Measurements from ENCODE around the gene TNRC18.

TNRC18 gene

DNA sequence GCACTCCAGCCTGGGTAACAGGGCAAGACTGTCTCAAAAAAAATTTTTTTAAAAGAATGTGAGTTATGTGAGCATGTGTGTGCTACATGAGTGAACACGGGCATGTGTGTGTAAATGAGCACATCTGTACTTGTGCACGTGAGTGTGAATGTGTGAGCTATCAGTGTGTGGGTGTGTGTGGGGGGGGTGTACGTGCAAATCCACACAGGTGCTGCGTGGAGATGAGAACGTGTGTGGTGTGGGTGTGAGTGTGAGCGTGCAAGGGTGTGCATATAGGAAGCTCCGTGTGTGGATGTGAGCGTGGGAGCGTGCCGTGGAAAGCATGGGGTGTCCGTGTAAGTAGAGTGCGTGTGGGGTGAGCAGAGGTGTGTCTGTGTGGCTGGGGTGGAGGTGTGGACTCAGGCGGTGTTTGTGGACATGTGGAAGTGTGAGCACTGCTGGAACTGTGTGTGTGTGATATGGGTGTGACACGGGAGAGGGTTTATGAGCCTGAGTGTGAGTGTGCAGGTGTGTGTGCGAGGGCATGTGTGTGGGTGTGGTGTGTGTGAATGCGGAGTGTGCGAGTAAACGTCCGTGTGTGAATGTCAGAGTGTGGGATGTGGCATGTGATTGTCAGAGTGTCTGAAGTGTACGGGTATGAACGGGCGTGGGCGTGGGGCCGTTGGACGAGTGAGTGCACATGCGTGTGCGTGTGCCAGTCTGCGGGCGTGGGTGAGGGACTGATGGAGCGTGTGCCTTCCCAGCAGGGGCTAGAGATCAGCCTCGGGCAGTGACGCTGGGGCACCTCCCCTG lies 45.9 kb upstream of the TNRC18 start:
- TF ChIP-seq CTCF (IDR thresholded peaks at IDR 0.05) = no peak
- Mint-ChIP-seq H3K27me3 (ENCODE audit: low read depth, poor library complexity) (peaks cover 6% of the 10 kb centered on the region), H3K36me3 (ENCODE audit: low read depth) (peaks cover 20% of the 10 kb centered on the region), H3K4me3 (no peak overlapping the region), H3K27ac (peak overlapping the region; percentile 41), H3K4me1 (peaks cover 27% of the 10 kb centered on the region), H3K9me3 (peaks cover 3% of the 10 kb centered on the region)
- DNase-seq = no peak

DNA sequence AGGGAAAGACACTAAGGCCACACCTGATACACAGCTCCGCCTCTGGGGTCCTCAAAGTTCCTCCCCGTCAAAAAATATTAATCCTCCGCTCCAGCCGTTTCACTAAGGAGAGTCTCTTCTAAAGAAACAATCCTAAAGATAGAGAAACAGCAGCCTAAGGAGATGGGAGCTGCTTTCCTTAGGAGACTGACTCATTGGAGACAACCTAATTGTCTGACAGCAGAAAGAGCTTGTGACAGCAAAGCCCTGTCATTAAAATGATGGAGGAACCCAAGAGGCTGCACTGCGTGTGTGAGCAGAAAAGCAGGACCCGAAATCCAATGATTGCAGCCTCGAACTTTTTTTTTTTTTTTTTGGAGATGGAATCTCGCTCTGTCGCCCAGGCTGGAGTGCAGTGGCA lies 44.0 kb upstream of the TNRC18 start:
- Mint-ChIP-seq H3K27ac (no peak overlapping the region), H3K36me3 (ENCODE audit: low read depth) (peaks cover 15% of the 10 kb centered on the region), H3K27me3 (ENCODE audit: low read depth, poor library complexity) (peaks cover 6% of the 10 kb centered on the region), H3K4me3 (no peak overlapping the region), H3K9me3 (peaks cover 3% of the 10 kb centered on the region), H3K4me1 (peaks cover 23% of the 10 kb centered on the region)
- no peak for TF ChIP-seq CTCF (IDR thresholded peaks at IDR 0.05)
- no peak for DNase-seq

GRCh38 chr7:5466551-5466950 lies 42.9 kb upstream of the TNRC18 start:
- Mint-ChIP-seq H3K36me3 (ENCODE audit: low read depth) (peaks cover 10% of the 10 kb centered on the region), H3K27ac (peak overlapping the region; percentile 95), H3K4me1 (peaks cover 22% of the 10 kb centered on the region), H3K27me3 (ENCODE audit: low read depth, poor library complexity) (peaks cover 3% of the 10 kb centered on the region), H3K4me3 (no peak overlapping the region), H3K9me3 (no peaks in the 10 kb centered on the region)
- DNase-seq = no peak
- TF ChIP-seq CTCF (IDR thresholded peaks at IDR 0.05) = no peak

DNA sequence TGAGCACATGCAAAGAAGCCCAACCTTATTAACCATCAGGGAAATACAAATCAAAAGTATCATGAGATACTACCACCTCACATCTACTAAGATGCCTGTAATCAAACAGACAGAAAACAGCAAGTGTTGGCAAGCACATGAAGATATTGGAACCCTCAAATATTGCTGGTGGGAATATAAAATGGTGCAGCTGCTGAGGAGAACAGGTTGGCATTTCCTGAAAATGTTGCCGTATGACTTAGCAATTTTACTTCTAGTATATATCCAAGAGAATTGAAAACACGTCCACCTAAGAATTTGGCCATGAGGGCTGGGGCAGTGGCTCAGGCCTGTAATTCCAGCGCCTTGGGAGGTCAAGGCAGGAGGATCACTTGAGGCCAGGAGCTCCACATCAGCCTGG lies 39.4 kb upstream of the TNRC18 start:
- no peak overlapping the region for H3K27ac Mint-ChIP-seq
- no peak for TF ChIP-seq CTCF (IDR thresholded peaks at IDR 0.05)
- no peaks in the 10 kb centered on the region for H3K9me3 Mint-ChIP-seq
- no peaks in the 10 kb centered on the region for H3K27me3 Mint-ChIP-seq (ENCODE audit: low read depth, poor library complexity)
- H3K36me3 Mint-ChIP-seq (ENCODE audit: low read depth) = no peaks in the 10 kb centered on the region
- no peak for DNase-seq
- H3K4me1 Mint-ChIP-seq = peaks cover 4% of the 10 kb centered on the region
- H3K4me3 Mint-ChIP-seq = no peak overlapping the region

DNA sequence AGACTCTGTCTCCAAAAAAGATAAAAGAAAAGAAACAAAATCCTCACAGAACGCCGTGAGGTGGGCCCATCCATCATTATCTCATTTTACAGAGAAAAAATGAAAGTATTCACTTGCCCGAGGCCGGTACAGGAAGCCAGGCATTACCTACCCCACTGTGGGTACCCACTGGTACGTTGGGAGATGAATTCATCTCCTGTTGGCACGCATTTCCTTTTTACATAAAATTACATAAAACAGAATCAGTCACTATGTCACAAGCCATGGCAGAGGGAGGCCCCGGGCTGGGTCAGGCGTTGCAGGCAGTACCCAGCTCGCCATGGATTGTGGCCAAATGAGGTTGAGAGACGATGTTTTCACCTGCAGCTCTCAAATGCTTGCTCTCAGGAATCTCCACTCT lies 38.6 kb upstream of the TNRC18 start:
- Mint-ChIP-seq H3K27ac (no peak overlapping the region), H3K4me3 (no peak overlapping the region), H3K4me1 (peaks cover 4% of the 10 kb centered on the region), H3K27me3 (ENCODE audit: low read depth, poor library complexity) (no peaks in the 10 kb centered on the region), H3K36me3 (ENCODE audit: low read depth) (no peaks in the 10 kb centered on the region), H3K9me3 (no peaks in the 10 kb centered on the region)
- no peak for DNase-seq
- no peak for TF ChIP-seq CTCF (IDR thresholded peaks at IDR 0.05)

DNA sequence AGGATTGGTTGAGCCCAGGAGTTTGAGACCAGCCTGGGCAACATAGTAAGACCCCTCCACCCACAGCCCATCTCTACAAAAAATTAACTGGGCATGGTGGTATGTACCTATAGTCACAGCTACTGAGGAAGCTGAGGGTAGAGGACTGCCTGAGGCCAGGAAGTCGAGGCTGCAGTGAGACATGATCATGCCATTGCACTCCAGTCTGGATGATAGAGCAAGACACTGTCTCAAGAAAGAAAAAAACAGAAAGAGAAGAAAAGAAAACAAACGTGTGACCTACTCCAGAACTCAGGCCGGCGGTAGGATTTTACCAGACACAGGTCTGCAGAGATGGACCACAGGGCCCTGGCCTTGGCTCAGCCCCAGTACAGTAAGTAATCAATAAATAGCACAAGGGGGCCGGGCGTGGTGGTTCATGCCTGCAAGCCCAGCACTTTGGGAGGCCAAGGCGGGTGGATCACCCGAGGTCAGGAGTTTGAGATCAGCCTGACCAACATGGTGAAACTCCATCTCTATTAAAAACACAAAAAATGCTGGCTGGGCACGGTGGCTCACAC lies 35.4 kb upstream of the TNRC18 start:
- TF ChIP-seq CTCF (IDR thresholded peaks at IDR 0.05) = no peak

More for the DNA sequence above, 35.4 kb upstream of the TNRC18 start:
- peaks cover 18% of the 10 kb centered on the region for H3K27me3 Mint-ChIP-seq (ENCODE audit: low read depth, poor library complexity)
- H3K9me3 Mint-ChIP-seq = no peaks in the 10 kb centered on the region
- H3K4me1 Mint-ChIP-seq = no peaks in the 10 kb centered on the region
- no peak for DNase-seq
- H3K27ac Mint-ChIP-seq = no peak overlapping the region
- no peaks in the 10 kb centered on the region for H3K36me3 Mint-ChIP-seq (ENCODE audit: low read depth)
- H3K4me3 Mint-ChIP-seq = no peak overlapping the region

Measured in nephron progenitor cell (in vitro differentiated cells).